ENCODE measurements around the gene SEMA4A. TPM values are rescaled to one million over a fixed set of nuclear protein-coding genes. Genes with fewer than 3 reads are reported as not detected.

The SEMA4A gene
- total and polyA plus RNA-seq, 9 of the 15 experiments (the other 6 are each of a cell fraction or from before 2014, with no cell fraction given) = 0.04 to 1.7 (median 0.45) TPM

DNA sequence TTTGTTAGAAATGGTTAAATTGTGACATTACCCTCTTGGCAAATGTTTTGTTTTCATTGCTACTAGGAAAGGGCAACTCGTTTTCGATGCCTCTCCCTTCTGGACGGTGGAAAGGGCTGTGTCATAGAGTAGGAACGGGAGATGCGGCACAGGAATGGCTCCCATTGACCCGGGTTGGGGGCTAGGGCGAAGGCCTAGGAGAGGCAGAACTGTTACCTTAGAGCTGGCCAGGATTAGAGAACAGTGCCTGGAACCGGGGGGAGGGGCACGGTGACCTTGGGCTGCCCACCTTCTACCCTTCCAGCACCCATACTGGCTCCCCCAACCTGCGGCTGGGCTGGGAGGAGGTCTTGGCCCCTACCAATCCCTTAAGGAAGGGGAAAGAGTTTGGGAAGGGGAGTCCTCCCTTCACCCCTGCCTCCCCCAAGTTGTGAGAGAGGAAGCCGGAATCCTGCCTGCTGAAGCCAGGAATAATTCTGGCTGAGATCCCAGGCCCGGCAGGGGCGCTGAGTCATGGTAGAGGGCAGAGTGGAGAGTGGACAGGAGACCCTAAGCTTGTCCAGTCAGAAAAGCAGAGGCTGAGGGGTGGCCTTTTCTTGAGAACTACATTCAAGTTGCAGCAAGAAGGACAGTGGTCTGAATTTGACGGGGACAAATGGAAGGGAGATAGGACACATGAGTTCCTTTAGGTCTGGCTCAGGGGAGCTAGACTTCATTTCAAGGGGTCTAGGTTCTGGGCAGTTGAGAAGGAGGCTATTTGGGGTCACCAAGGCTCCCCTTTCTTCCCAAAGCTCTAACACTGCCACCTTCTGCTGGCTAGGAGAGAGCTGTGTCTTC lies 30.6 kb upstream of the SEMA4A start (continued):
- peak; percentile 5; the same call in 1 of the 2 replicates for TF ChIP-seq PKNOX1 (IDR thresholded peaks at IDR 0.05)
- no peak for TF ChIP-seq YBX1 (IDR thresholded peaks at IDR 0.05)
- 0 out of 2 replicates have a peak, but pooled peaks have one; percentile 8 for TF ChIP-seq MECOM (CRISPR knock-in tag; IDR thresholded peaks at IDR 0.05)
- TF ChIP-seq ZNF830 (CRISPR knock-in tag; IDR thresholded peaks at IDR 0.05) = no peak
- TF ChIP-seq HMG20A (CRISPR knock-in tag; conservative IDR thresholded peaks at IDR 0.05) = no peak
- no peak for TF ChIP-seq TRIM28 (IDR thresholded peaks at IDR 0.05)
- TF ChIP-seq NFRKB (IDR thresholded peaks at IDR 0.05; ENCODE audit: low read depth) = peak; percentile 45
- no peak for TF ChIP-seq EWSR1 (IDR thresholded peaks at IDR 0.05; ENCODE audit: borderline replicate concordance, low read depth, partially characterized antibody)
- TF ChIP-seq ZBTB7A (IDR thresholded peaks at IDR 0.05; ENCODE audit: borderline replicate concordance, control insufficient read depth, low read depth, low read length) = peak; percentile 74
- no peak for TF ChIP-seq SMARCB1 (IDR thresholded peaks at IDR 0.05; ENCODE audit: insufficient read length, low read depth)
- TF ChIP-seq ZNF174 (CRISPR knock-in tag; IDR thresholded peaks at IDR 0.05) = no peak
- TF ChIP-seq NKRF (IDR thresholded peaks at IDR 0.05; ENCODE audit: borderline replicate concordance) = no peak
- TF ChIP-seq TFE3 (CRISPR knock-in tag; IDR thresholded peaks at IDR 0.05) = no peak
